HCT116 (cell line): ENCODE results near the gene KATNAL2. TPM values are rescaled to one million over a fixed set of nuclear protein-coding genes. Genes with fewer than 3 reads are reported as not detected.

ENCODE experiments used
- ATAC-seq: fragments of 200-7000 bp; cut with Tn5 transposase; 2 replicates; pipeline ENCODE4 v1.9.1; 2020; ENCODE audit warnings: mild to moderate bottlenecking, moderate library complexity
- BruUV-seq: library from RNA; stranded (reverse); fragments of 400-500 nt; replicated peaks from 2 replicates; lab custom pipeline; 2021; lab: Mats Ljungman, UMichigan
- CTCF ChIA-PET: fragments of 300-600 bp; sonication (Branson Sonifier 250); formaldehyde crosslinking; loops from one replicate; lab custom pipeline; 2021; ENCODE audit warnings: antibody characterized with exemption; lab: Charles Lee
- POLR2A ChIA-PET: fragments of 300-600, 350-600 bp; sonication (Branson Sonifier 250); formaldehyde crosslinking; loops from one replicate; lab custom pipeline; 2021; ENCODE audit warnings: antibody characterized with exemption; lab: Charles Lee
- RAD21 ChIA-PET, 2 experiments: fragments of 300-600 bp; sonication (Branson Sonifier 250); formaldehyde crosslinking; loops; one replicate each; lab custom pipeline; 2023; ENCODE audit warnings: low total read pairs in 2 of 2; ENCODE audit not compliant: uncharacterized antibody in 2 of 2, unreplicated experiment in 2 of 2, low non-redundant PET in 1 of 2; lab: Charles Lee
- DNase-seq: peaks from one replicate; pipeline ENCODE4 v3.0.0-alpha.2; 2010; ENCODE audit warnings: low read depth, low spot score
- H2AFZ ChIP-seq: fragments of 200-600 bp; shearing (Covaris generic), sonication (generic); 2 replicates; pipeline ENCODE4 v1.6.1; 2017; ENCODE audit warnings: low read depth, mixed run types, mixed read lengths, antibody characterized with exemption, low read length; ENCODE audit not compliant: poor library complexity, severe bottlenecking
- H3K27ac ChIP-seq: 2 replicates; pipeline ENCODE4 v1.5.1; 2012; ENCODE audit warnings: low read depth, low read length
- H3K27me3 ChIP-seq: fragments of 200-600 bp; sonication (generic); 2 replicates; pipeline ENCODE4 v1.6.1; 2016; ENCODE audit warnings: mixed run types, low read length, mixed read lengths; ENCODE audit not compliant: insufficient read depth
- H3K36me3 ChIP-seq, 2 experiments: fragments of 200-500 bp in 1 of 2; fragments of 200-600 bp in 1 of 2; sonication (Bioruptor generic) in 1 of 2; sonication (generic) in 1 of 2; 2 replicates each; pipeline versions ENCODE4 v1.5.1 to v1.6.1; 2014 to 2016; ENCODE audit warnings: low read length in 2 of 2, inconsistent platforms in 1 of 2, mixed read lengths in 1 of 2, mixed run types in 1 of 2; ENCODE audit not compliant: insufficient read depth in 2 of 2, control insufficient read depth in 1 of 2
- H3K4me1 ChIP-seq, 2 experiments: fragments of 200-600 bp in 1 of 2; sonication (generic) in 1 of 2; 2 replicates each; pipeline versions ENCODE4 v1.5.1 to v1.6.1; 2012 to 2017; ENCODE audit warnings: low read length in 2 of 2, inconsistent platforms in 1 of 2, mild to moderate bottlenecking in 1 of 2, mixed read lengths in 1 of 2, mixed run types in 1 of 2, moderate library complexity in 1 of 2; ENCODE audit not compliant: insufficient read depth in 2 of 2, control insufficient read depth in 1 of 2
- H3K4me2 ChIP-seq: fragments of 200-600 bp; sonication (generic); 2 replicates; pipeline ENCODE4 v1.6.1; 2017; ENCODE audit warnings: mixed run types, low read length, mixed read lengths
- H3K4me3 ChIP-seq, 2 experiments: fragments of 200-600 bp in 1 of 2; sonication (generic) in 1 of 2; replicated peaks in 1 of 2; 2 replicates each; pipeline ENCODE4 v1.5.1; 2011 to 2016; ENCODE audit warnings: low read length in 2 of 2, control low read depth in 1 of 2, low read depth in 1 of 2, mild to moderate bottlenecking in 1 of 2, mixed read lengths in 1 of 2, mixed run types in 1 of 2
- H3K79me2 ChIP-seq: fragments of 200-600 bp; sonication (generic); 2 replicates; pipeline ENCODE4 v1.6.1; 2017; ENCODE audit warnings: mild to moderate bottlenecking, mixed run types, low read length, moderate library complexity, mixed read lengths; ENCODE audit not compliant: insufficient read depth
- H3K9ac ChIP-seq: fragments of 200-600 bp; sonication (generic); 2 replicates; pipeline ENCODE4 v1.6.1; 2016; ENCODE audit warnings: low read length, mixed read lengths
- H3K9me2 ChIP-seq: fragments of 200-600 bp; sonication (generic), shearing (Covaris generic); 2 replicates; pipeline ENCODE4 v1.6.1; 2017; ENCODE audit warnings: mixed run types, mild to moderate bottlenecking, moderate library complexity; ENCODE audit not compliant: insufficient read depth
- H3K9me3 ChIP-seq, 2 experiments: fragments of 200-500 bp in 1 of 2; fragments of 200-600 bp in 1 of 2; sonication (Bioruptor generic) in 1 of 2; sonication (generic) in 1 of 2; 2 replicates each; pipeline ENCODE4 v1.6.1; 2014 to 2017; ENCODE audit warnings: low read length in 2 of 2, mixed read lengths in 2 of 2, inconsistent platforms in 1 of 2, low read depth in 1 of 2, mild to moderate bottlenecking in 1 of 2, mixed run types in 1 of 2, moderate library complexity in 1 of 2; ENCODE audit not compliant: control insufficient read depth in 1 of 2, insufficient read depth in 1 of 2
- H4K20me1 ChIP-seq: fragments of 200-600 bp; sonication (generic), shearing (Covaris generic); 2 replicates; pipeline ENCODE4 v1.6.1; 2017; ENCODE audit warnings: mixed run types, mild to moderate bottlenecking, moderate library complexity; ENCODE audit not compliant: insufficient read depth
- CBX3 ChIP-seq: IDR thresholded peaks from 2 replicates; pipeline ENCODE4 v1.6.1; 2012; ENCODE audit warnings: low read depth
- CEBPB ChIP-seq: IDR thresholded peaks from 2 replicates; pipeline ENCODE4 v1.6.1; 2012; ENCODE audit warnings: low read depth
- ELF1 ChIP-seq: IDR thresholded peaks from 2 replicates; pipeline ENCODE4 v1.6.1; 2012; ENCODE audit warnings: low read depth, borderline replicate concordance
- EZH2 ChIP-seq: fragments of 200-600 bp; sonication (generic); IDR thresholded peaks from 2 replicates; pipeline ENCODE4 v1.6.1; 2017; ENCODE audit warnings: antibody characterized with exemption, mixed run types
- FOSL1 ChIP-seq: IDR thresholded peaks from 2 replicates; pipeline ENCODE4 v1.6.1; 2012; ENCODE audit warnings: low read depth
- JUND ChIP-seq: IDR thresholded peaks from 2 replicates; pipeline ENCODE4 v1.6.1; 2012
- POLR2A ChIP-seq: IDR thresholded peaks from 2 replicates; pipeline ENCODE4 v1.7.0; 2011; ENCODE audit warnings: borderline replicate concordance; ENCODE audit not compliant: insufficient read depth, insufficient read length; ENCODE audit errors: extremely low read depth
- RAD21 ChIP-seq: IDR thresholded peaks from 2 replicates; pipeline ENCODE4 v1.6.1; 2012; ENCODE audit warnings: low read depth, mild to moderate bottlenecking
- SIN3A ChIP-seq: IDR thresholded peaks from 2 replicates; pipeline ENCODE4 v1.6.1; 2012; ENCODE audit warnings: low read depth
- YY1 ChIP-seq: IDR thresholded peaks from 2 replicates; pipeline ENCODE4 v1.6.1; 2011; ENCODE audit warnings: low read length, low read depth, moderate library complexity, mild to moderate bottlenecking; ENCODE audit not compliant: insufficient replicate concordance; ENCODE audit errors: extremely low read depth
- ZFX ChIP-seq: fragments of 450-650 bp; IDR thresholded peaks from 2 replicates; pipeline ENCODE4 v1.6.1; 2017
- ZNF274 ChIP-seq: fragments of 200-500 bp; sonication (Bioruptor generic); IDR thresholded peaks from 2 replicates; pipeline ENCODE4 v1.6.1; 2014; ENCODE audit warnings: mild to moderate bottlenecking, low read depth, low read length, inconsistent platforms
- intact Hi-C: fragments of 100-400 bp; cut with micrococcal nuclease; formaldehyde crosslinking; loops from 2 replicates; pipeline ENCODE4 v1.10.0; 2022
- total RNA-seq: library from RNA; stranded (reverse); gene quantifications from one replicate; pipeline ENCODE4 v1.2.1, GENCODE V29; 2021; ENCODE audit not compliant: unreplicated experiment

The KATNAL2 gene
- total RNA-seq, 1 experiment from 2014 or later, result 2.0 TPM

DNA sequence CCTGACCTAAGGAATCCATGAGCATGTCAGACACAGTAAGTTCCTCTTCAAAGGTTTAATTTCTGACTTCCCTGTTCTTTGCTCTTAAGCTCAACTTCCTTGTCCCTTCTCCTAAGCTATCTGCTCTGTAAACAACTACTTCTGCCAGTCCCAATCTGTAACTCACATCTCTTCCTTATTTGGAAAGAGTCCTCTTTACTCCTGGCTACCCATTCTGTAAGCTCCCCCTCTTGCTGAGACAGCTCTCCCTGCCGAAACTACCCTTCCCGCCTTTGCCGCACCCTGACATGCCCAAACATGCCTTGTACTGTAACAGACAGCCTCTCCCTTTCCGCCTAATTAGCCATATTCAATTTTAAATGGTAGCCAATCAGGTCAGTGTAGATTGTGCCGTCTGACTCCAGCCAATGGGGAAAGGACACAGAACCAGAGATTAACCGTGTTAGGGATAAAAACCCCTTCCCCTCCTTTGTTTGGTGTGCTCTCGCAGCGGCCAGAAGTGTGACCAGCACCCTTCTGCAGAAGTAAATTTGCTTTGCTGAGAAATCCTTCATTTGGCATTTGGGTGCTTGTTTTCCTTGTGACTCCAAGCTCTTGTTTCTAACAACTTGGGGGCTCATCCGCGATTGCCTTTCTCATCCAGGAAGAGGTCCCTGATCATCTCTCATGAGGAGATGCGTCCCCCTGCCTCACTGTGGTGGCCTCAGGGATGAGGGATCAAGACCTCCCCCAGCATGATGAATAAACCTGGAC lies 49.1 kb upstream of the KATNAL2 start:
- no peaks in the 10 kb centered on the region for H3K27me3 ChIP-seq
- no peak overlapping the region for H2AFZ ChIP-seq
- CTCF ChIA-PET, result no interaction called here
- H3K36me3 ChIP-seq, result no peaks in the 10 kb centered on the region
- H3K4me2 ChIP-seq, result no peak overlapping the region
- H3K9ac ChIP-seq, result no peak overlapping the region
- H3K27ac ChIP-seq, result no peak overlapping the region
- no peak for TF ChIP-seq YY1
- TF ChIP-seq ZNF274, result no peak
- TF ChIP-seq CEBPB, result no peak
- TF ChIP-seq CBX3, result no peak
- TF ChIP-seq EZH2, result no peak
- no peak for TF ChIP-seq FOSL1
- no peak for TF ChIP-seq JUND
- no peak for TF ChIP-seq SIN3A
- no peak for TF ChIP-seq ZFX
- TF ChIP-seq RAD21, result no peak
- TF ChIP-seq ELF1, result no peak
- no peak for TF ChIP-seq POLR2A
- TF ChIP-seq, all 23 proteins: peak for 0
- intact Hi-C loops, result no loop called here
- H3K79me2 ChIP-seq, result peaks cover 55% of the 10 kb centered on the region
- no TSS peak for BruUV-seq
- no peak overlapping the region for H3K4me3 ChIP-seq
- ATAC-seq (no peak), DNase-seq (no peak)
- POLR2A ChIA-PET, result no interaction called here
- no peaks in the 10 kb centered on the region for H4K20me1 ChIP-seq
- peaks cover 3 to 5% of the 10 kb centered on the region in 2 experiments; a peak in 2 of 4 replicates for H3K9me3 ChIP-seq
- no peaks in the 10 kb centered on the region for H3K9me2 ChIP-seq
- RAD21 ChIA-PET, result no interaction called here
- 0 out of 4 replicates have a peak, but pooled peaks cover 0 to 4% of the 10 kb centered on the region in 2 experiments for H3K4me1 ChIP-seq
